ENCODE results near the gene POTEF.
"Not testable (repeated sequence)": the region's sequence is repeated elsewhere in the genome, so short reads cannot be mapped to it uniquely, and the experiment has no call there.

POTEF gene

GRCh38 chr2:130127726-130128125, 1.3 kb downstream of the POTEF start:
- not testable (repeated sequence) for DNase-seq

- DNase-seq = not testable (repeated sequence)
Measured at GRCh38 chr2:130120924-130121323, 8.1 kb downstream of the POTEF start.

- DNase-seq = not testable (repeated sequence)
Measured at GRCh38 chr2:130102597-130103363, 26.2 kb downstream of the POTEF start.

- not testable (repeated sequence) for DNase-seq
Measured at GRCh38 chr2:130062645-130063044, 66.4 kb downstream of the POTEF start.

GRCh38 chr2:130059982-130060381, 69.0 kb downstream of the POTEF start:
- not testable (repeated sequence) for DNase-seq

- not testable (repeated sequence) for DNase-seq
Measured at GRCh38 chr2:130056336-130056735, 72.7 kb downstream of the POTEF start.

- not testable (repeated sequence) for DNase-seq
Measured at GRCh38 chr2:130053217-130053911, 75.7 kb downstream of the POTEF start.

- DNase-seq = not testable (repeated sequence)
Measured at GRCh38 chr2:130052376-130052775, 76.6 kb downstream of the POTEF start.

- not testable (repeated sequence) for DNase-seq
Measured at GRCh38 chr2:130048422-130048821, 80.6 kb downstream of the POTEF start.

- not testable (repeated sequence) for DNase-seq
Measured at GRCh38 chr2:130038265-130038603, 90.8 kb downstream of the POTEF start.

GRCh38 chr2:130025931-130026330, 103.1 kb downstream of the POTEF start:
- DNase-seq = not testable (repeated sequence)

Measured in kidney glomerular epithelial cell (primary cell).